ENCODE results near the gene MRGPRX4. TPM values are rescaled to one million over a fixed set of nuclear protein-coding genes. Genes with fewer than 3 reads are reported as not detected.

The MRGPRX4 gene
- total RNA-seq, 1 donor from 2014 or later: not detected

DNA sequence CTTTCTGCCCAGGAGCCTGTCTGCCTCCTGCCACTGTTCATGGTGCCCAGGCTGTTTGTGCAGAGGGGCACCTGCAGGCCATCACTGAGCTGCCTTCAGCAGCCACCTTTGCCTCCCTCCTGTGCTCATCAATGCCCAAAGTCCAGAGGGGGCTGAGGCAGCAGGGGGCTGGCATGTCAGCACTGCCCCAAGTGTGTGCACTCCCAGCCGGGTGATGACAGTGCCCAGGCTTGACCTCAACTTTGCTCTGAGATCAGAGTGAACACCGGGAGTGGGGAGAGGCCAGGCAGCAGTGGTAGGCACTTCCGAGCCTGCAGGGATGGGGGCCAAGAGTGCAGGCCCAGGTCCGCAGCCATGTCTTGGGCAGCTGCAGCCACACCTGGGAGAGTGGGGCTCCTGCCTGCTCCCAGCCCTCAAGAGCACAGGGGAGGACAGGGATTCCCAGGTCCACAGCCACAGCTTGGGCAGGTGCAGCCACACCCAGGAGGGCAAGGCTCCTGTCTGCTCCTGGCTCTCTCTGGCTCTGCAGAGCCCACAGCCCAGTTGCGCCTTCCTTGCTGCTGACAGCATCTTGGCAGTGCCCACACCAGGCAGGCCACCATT lies 48.7 kb downstream of the MRGPRX4 start:
- no peak for DNase-seq

DNA sequence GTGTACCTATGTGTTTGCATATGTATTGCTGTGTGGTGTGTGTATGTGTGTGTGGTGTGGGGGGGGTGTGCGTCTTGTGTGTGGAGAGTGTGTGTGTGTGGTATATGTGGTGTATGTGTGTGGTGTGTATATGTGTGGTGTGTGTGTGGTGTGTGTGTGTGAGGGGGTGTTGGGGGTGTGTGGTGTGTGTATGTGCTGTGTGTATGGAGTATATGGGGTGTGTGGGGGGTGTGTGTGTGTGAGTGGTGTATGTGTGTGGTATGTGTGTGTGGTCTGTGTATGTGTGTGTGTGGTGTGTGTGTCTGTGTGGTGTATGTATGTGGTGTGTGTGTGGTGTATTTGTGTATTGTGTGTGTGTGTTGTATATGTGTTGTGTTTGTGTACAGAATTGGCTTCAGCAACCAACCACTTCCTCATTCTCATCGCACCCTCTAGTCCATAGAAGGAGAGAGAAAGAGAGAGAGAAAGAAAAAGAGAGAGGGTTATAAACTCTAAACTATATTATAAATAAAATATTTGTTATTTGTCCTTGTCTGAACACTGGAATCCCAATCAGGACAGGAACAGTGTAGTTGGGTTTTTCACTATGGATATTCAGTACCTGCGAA lies 50.3 kb downstream of the MRGPRX4 start:
- no peak for DNase-seq

Other genes starting within 250 kb of the MRGPRX4 start
- gene SERGEF, start 159.8 kb upstream of the MRGPRX4 start, total RNA-seq: 17.7 TPM
- 0.21 TPM for gene TPH1, start 126.6 kb upstream of the MRGPRX4 start, total RNA-seq
- gene SAAL1, start 66.8 kb upstream of the MRGPRX4 start, total RNA-seq: 16.2 TPM
- 0.51 TPM for gene MRGPRX3, start 40.3 kb upstream of the MRGPRX4 start, total RNA-seq
- gene SAA4, start 64.0 kb downstream of the MRGPRX4 start, total RNA-seq: not detected
- not detected for gene SAA2, start 75.8 kb downstream of the MRGPRX4 start, total RNA-seq
- gene SAA1, start 93.4 kb downstream of the MRGPRX4 start, total RNA-seq: 2.4 TPM
- gene HPS5, start 149.3 kb downstream of the MRGPRX4 start, total RNA-seq: 24.3 TPM
- gene GTF2H1, start 149.7 kb downstream of the MRGPRX4 start, total RNA-seq: 69.6 TPM
- 847 TPM for gene LDHA, start 221.7 kb downstream of the MRGPRX4 start, total RNA-seq
- gene LDHC, start 239.5 kb downstream of the MRGPRX4 start, total RNA-seq: not detected